HepG2 (cell line): Measurements from ENCODE around the gene ISY1. TPM values are rescaled to one million over a fixed set of nuclear protein-coding genes. Genes with fewer than 3 reads are reported as not detected.

ENCODE experiments used
- CREBL2 ChIP-seq: sonication (generic); formaldehyde crosslinking; IDR thresholded peaks from 2 replicates; pipeline ENCODE4 v1.8.1; 2023; ENCODE audit warnings: missing genetic modification reagents, mild to moderate bottlenecking, borderline replicate concordance
- FOXA1 ChIP-seq, 2 experiments: fragments of 450-650 bp in 1 of 2; sonication (generic) in 1 of 2; formaldehyde crosslinking in 1 of 2; IDR thresholded peaks; 2 replicates each; pipeline versions ENCODE4 v1.4.0 to v1.6.1; 2016 to 2020; ENCODE audit warnings: missing genetic modification reagents in 1 of 2
- MTF2 ChIP-seq: sonication (generic); formaldehyde crosslinking; IDR thresholded peaks from 2 replicates; pipeline ENCODE4 v1.5.0; 2020; ENCODE audit warnings: missing genetic modification reagents, borderline replicate concordance
- NR3C1 ChIP-seq: sonication (generic); formaldehyde crosslinking; IDR thresholded peaks from 2 replicates; pipeline ENCODE4 v1.4.0; 2020; ENCODE audit warnings: missing genetic modification reagents
- PITX1 ChIP-seq: sonication (generic); formaldehyde crosslinking; IDR thresholded peaks from 2 replicates; pipeline ENCODE4 v1.5.1; 2020; ENCODE audit warnings: mild to moderate bottlenecking, missing genetic modification reagents
- RBFOX2 ChIP-seq: fragments of 200-400 bp; formaldehyde crosslinking; IDR thresholded peaks from 2 replicates; pipeline ENCODE4 v1.6.1; 2017; ENCODE audit warnings: low read depth, mild to moderate bottlenecking, low read length
- RFX3 ChIP-seq: IDR thresholded peaks from 2 replicates; pipeline ENCODE4 v1.6.1; 2016; ENCODE audit warnings: missing biosample characterization, missing genetic modification reagents
- SMYD3 ChIP-seq: sonication (generic); formaldehyde crosslinking; IDR thresholded peaks from 2 replicates; pipeline ENCODE4 v1.8.1; 2023; ENCODE audit warnings: mild to moderate bottlenecking, missing genetic modification reagents
- THAP9 ChIP-seq: sonication (generic); formaldehyde crosslinking; IDR thresholded peaks from 2 replicates; pipeline ENCODE4; 2020; ENCODE audit warnings: missing genetic modification reagents, mild to moderate bottlenecking, borderline replicate concordance
- TMF1 ChIP-seq: sonication (generic); formaldehyde crosslinking; IDR thresholded peaks from 2 replicates; pipeline ENCODE4 v1.8.1; 2022; ENCODE audit warnings: low read depth, missing genetic modification reagents
- ZBTB3 ChIP-seq: sonication (generic); formaldehyde crosslinking; IDR thresholded peaks from 2 replicates; pipeline ENCODE4 v1.4.0; 2020; ENCODE audit warnings: low read depth, mild to moderate bottlenecking, moderate library complexity, missing genetic modification reagents, borderline replicate concordance
- ZIK1 ChIP-seq: sonication (generic); formaldehyde crosslinking; IDR thresholded peaks from 2 replicates; pipeline ENCODE4 v1.5.0; 2020; ENCODE audit warnings: mild to moderate bottlenecking, low read depth, missing genetic modification reagents, borderline replicate concordance
- ZNF207 ChIP-seq: fragments of 450-650 bp; IDR thresholded peaks from 2 replicates; pipeline ENCODE4 v1.6.1; 2016; ENCODE audit warnings: antibody characterized with exemption, borderline replicate concordance
- ZNF619 ChIP-seq: sonication (generic); formaldehyde crosslinking; IDR thresholded peaks from 2 replicates; pipeline ENCODE4 v1.4.0; 2020; ENCODE audit warnings: mild to moderate bottlenecking, missing genetic modification reagents
- ZNF766 ChIP-seq: sonication (generic); formaldehyde crosslinking; IDR thresholded peaks from 2 replicates; pipeline ENCODE4 v1.5.0; 2020; ENCODE audit warnings: missing genetic modification reagents, borderline replicate concordance
- ZSCAN25 ChIP-seq: sonication (generic); formaldehyde crosslinking; IDR thresholded peaks from 2 replicates; pipeline ENCODE4 v1.8.0; 2022; ENCODE audit warnings: mild to moderate bottlenecking, missing genetic modification reagents
- ZSCAN30 ChIP-seq: sonication (generic); formaldehyde crosslinking; IDR thresholded peaks from 2 replicates; pipeline ENCODE4 v1.5.0; 2020; ENCODE audit warnings: mild to moderate bottlenecking, missing genetic modification reagents
- ZSCAN31 ChIP-seq: sonication (generic); formaldehyde crosslinking; IDR thresholded peaks from 2 replicates; pipeline ENCODE4 v1.5.0; 2020; ENCODE audit warnings: low read depth, mild to moderate bottlenecking, missing genetic modification reagents
- polyA plus RNA-seq, 8 experiments: library from polyadenylated mRNA; depleted of rRNA in 3 of 8; stranded (reverse) in 7 of 8; unstranded in 1 of 8; fragments of >200 nt; fragmentation: Illumina TruSeq in 4 of 8; extraction: Trizol in 4 of 8; gene quantifications; 2 replicates each; pipeline versions ENCODE4 v1.2.1 to v1.2.3, GENCODE V29; 2011 to 2016; ENCODE audit warnings: low read depth in 4 of 8, missing spikeins in 1 of 8, mixed read lengths in 1 of 8; ENCODE audit not compliant: insufficient read depth in 1 of 8
- total RNA-seq, 5 experiments: library from RNA; depleted of rRNA; stranded (reverse); fragments of >200 nt; fragmentation: Illumina TruSeq; extraction: Trizol; gene quantifications; 2 replicates each; pipeline ENCODE4 v1.2.3, GENCODE V29; 2016; ENCODE audit warnings: low read depth in 1 of 5
- TF ChIP-seq, protein P1 (sequence below): sonication (generic); formaldehyde crosslinking; IDR thresholded peaks from 2 replicates; pipeline ENCODE4 v1.4.0; 2020; ENCODE audit warnings: missing genetic modification reagents; ENCODE audit errors: not compliant biosample characterization
- TF ChIP-seq, protein P2 (sequence below): sonication (generic); formaldehyde crosslinking; IDR thresholded peaks from 2 replicates; pipeline ENCODE4 v1.5.0; 2020; ENCODE audit warnings: missing genetic modification reagents, mild to moderate bottlenecking, borderline replicate concordance
- TF ChIP-seq, protein P3 (sequence below): sonication (generic); formaldehyde crosslinking; IDR thresholded peaks from 2 replicates; pipeline ENCODE4 v1.8.1; 2023; ENCODE audit warnings: mild to moderate bottlenecking, missing genetic modification reagents
- TF ChIP-seq, protein P4 (sequence below): sonication (generic); formaldehyde crosslinking; IDR thresholded peaks from 2 replicates; pipeline ENCODE4 v1.4.0; 2020; ENCODE audit warnings: missing genetic modification reagents, low read depth, mild to moderate bottlenecking, borderline replicate concordance

The ISY1 gene
- total and polyA plus RNA-seq, 2 of the 13 experiments (the other 11 are each of a cell fraction or from before 2014, with no cell fraction given), result 21.0 to 39.1 TPM

DNA sequence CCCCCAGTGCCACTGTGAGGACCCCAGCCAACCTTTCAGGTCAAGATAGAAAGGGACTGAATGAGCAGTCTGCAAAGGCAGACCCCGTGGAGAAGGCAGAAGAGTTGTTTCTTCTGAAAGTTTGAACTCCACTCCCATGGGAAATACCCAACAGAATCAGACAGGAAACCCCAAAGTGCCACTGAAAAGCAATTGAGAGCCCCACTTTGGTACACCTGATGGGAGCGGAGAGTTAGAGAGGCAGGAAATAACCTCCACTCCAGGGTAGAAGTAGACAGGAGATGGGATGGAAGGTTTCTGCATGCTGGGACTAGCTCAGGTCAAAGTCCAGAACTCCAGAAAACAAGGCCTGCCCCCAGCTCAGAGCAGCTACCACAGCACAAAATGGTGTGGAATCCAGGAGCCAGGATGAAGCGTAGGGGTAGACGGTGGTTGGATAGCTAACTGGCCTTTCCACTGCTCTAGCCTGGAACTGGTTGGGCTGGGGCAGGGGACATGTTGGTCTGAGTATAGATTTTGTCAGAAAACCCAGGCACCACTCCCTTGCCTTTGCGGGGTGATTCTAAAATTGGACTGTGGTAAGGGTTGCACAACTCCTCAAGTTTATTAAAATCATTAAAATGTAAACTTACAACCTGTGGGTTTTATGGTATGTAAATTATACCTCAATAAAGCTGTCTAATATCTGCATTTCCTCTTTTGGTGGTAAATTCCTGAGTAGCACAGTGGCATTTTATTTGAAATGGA is 37.4 kb downstream of the ISY1 start (continued):
- TF ChIP-seq, protein P1, sequence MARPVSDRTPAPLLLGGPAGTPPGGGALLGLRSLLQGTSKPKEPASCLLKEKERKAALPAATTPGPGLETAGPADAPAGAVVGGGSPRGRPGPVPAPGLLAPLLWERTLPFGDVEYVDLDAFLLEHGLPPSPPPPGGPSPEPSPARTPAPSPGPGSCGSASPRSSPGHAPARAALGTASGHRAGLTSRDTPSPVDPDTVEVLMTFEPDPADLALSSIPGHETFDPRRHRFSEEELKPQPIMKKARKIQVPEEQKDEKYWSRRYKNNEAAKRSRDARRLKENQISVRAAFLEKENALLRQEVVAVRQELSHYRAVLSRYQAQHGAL (CRISPR knock-in tag), result peak; percentile 47
- TF ChIP-seq ZSCAN25 (no peak), NR3C1 (no peak), SMYD3 (CRISPR knock-in tag) (no peak), MTF2 (CRISPR knock-in tag) (no peak), ZNF207 (no peak), ZSCAN30 (CRISPR knock-in tag) (no peak), ZSCAN31 (0 out of 2 replicates have a peak, but pooled peaks have one; percentile 26), FOXA1 (IDR thresholded peaks at IDR 0.05) (no peak), FOXA1 (CRISPR knock-in tag; IDR thresholded peaks at IDR 0.05) (no peak), CREBL2 (no peak), ZNF766 (peak; percentile 93), PITX1 (peak; percentile 67), RFX3 (CRISPR knock-in tag) (no peak), ZBTB3 (CRISPR knock-in tag) (no peak), TMF1 (CRISPR knock-in tag) (no peak), THAP9 (CRISPR knock-in tag) (0 out of 2 replicates have a peak, but pooled peaks have one; percentile 38), ZIK1 (CRISPR knock-in tag) (no peak), RBFOX2 (peak; percentile 43; the same call in 1 of the 2 replicates), ZNF619 (CRISPR knock-in tag) (no peak)
- TF ChIP-seq, protein P2, sequence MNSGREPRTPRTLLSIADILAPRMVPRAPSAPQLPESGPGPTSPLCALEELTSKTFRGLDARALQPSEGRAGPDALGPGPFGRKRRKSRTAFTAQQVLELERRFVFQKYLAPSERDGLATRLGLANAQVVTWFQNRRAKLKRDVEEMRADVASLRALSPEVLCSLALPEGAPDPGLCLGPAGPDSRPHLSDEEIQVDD, result no peak
- TF ChIP-seq, protein P3, sequence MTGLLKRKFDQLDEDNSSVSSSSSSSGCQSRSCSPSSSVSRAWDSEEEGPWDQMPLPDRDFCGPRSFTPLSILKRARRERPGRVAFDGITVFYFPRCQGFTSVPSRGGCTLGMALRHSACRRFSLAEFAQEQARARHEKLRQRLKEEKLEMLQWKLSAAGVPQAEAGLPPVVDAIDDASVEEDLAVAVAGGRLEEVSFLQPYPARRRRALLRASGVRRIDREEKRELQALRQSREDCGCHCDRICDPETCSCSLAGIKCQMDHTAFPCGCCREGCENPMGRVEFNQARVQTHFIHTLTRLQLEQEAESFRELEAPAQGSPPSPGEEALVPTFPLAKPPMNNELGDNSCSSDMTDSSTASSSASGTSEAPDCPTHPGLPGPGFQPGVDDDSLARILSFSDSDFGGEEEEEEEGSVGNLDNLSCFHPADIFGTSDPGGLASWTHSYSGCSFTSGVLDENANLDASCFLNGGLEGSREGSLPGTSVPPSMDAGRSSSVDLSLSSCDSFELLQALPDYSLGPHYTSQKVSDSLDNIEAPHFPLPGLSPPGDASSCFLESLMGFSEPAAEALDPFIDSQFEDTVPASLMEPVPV (CRISPR knock-in tag), result no peak
- TF ChIP-seq, protein P4, sequence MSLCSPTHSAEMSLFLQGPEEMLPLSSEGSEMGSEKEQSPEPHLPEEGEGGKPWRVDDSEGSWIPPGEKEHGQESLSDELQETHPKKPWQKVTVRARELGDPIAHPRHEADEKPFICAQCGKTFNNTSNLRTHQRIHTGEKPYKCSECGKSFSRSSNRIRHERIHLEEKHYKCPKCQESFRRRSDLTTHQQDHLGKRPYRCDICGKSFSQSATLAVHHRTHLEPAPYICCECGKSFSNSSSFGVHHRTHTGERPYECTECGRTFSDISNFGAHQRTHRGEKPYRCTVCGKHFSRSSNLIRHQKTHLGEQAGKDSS (CRISPR knock-in tag), result no peak
